HG03196 (cell line): Measurements from ENCODE around the gene RNF10.
"Not testable (repeated sequence)": the region's sequence is repeated elsewhere in the genome, so short reads cannot be mapped to it uniquely, and the experiment has no call there.

Experiments
- ATAC-seq: cut with Tn5 transposase; IDR thresholded peaks from one replicate; pipeline ENCODE4 v1.9.1; 2021; ENCODE audit not compliant: unreplicated experiment

Gene RNF10

GRCh38 chr12:120611534-120611933, 77.4 kb downstream of the RNF10 start:
- ATAC-seq, result not testable (repeated sequence)

GRCh38 chr12:120614848-120615247, 80.7 kb downstream of the RNF10 start:
- no peak for ATAC-seq

GRCh38 chr12:120617193-120617592, 83.0 kb downstream of the RNF10 start:
- not testable (repeated sequence) for ATAC-seq

- ATAC-seq, result not testable (repeated sequence)
Measured at GRCh38 chr12:120617767-120618166, 83.6 kb downstream of the RNF10 start.

GRCh38 chr12:120618954-120619615, 84.9 kb downstream of the RNF10 start:
- no peak for ATAC-seq

- no peak for ATAC-seq
Measured at GRCh38 chr12:120620624-120621023, 86.5 kb downstream of the RNF10 start.

GRCh38 chr12:120625557-120626419, 91.6 kb downstream of the RNF10 start:
- ATAC-seq, result no peak
